RWPE2 (cell line): ENCODE measurements around the gene ADGRG1.

Experiments used
- ATAC-seq: fragments of 200-7000 bp; cut with Tn5 transposase; 3 replicates; pipeline ENCODE4 v1.9.1; 2021; ENCODE audit warnings: low read depth
- DNase-seq: peaks from one replicate; pipeline ENCODE4 v3.0.0-alpha.2; 2020; ENCODE audit warnings: low spot score
- H3K27ac ChIP-seq: fragments of 450-650 bp; 2 replicates; pipeline ENCODE4 v1.5.1; 2017; ENCODE audit warnings: mild to moderate bottlenecking; ENCODE audit not compliant: poor library complexity, severe bottlenecking
- H3K27me3 ChIP-seq: fragments of 250-450 bp; sonication (Bioruptor Pico); 2 replicates; pipeline ENCODE4 v1.5.1; 2021; ENCODE audit warnings: mild to moderate bottlenecking, moderate library complexity; ENCODE audit not compliant: insufficient read depth, poor library complexity, severe bottlenecking
- H3K36me3 ChIP-seq: fragments of 250-450 bp; sonication (Bioruptor Pico); 2 replicates; pipeline ENCODE4 v1.5.1; 2020; ENCODE audit warnings: low read depth, mild to moderate bottlenecking, moderate library complexity
- H3K4me1 ChIP-seq: fragments of 250-450 bp; sonication (Bioruptor Pico); 2 replicates; pipeline ENCODE4 v1.5.1; 2021; ENCODE audit warnings: mild to moderate bottlenecking, moderate library complexity; ENCODE audit not compliant: insufficient read depth, poor library complexity, severe bottlenecking
- H3K4me3 ChIP-seq: fragments of 250-450 bp; sonication (Bioruptor Pico); 2 replicates; pipeline ENCODE4 v1.5.1; 2021; ENCODE audit warnings: mild to moderate bottlenecking, moderate library complexity; ENCODE audit not compliant: severe bottlenecking
- H3K9me3 ChIP-seq: fragments of 250-450 bp; sonication (Bioruptor Pico); 2 replicates; pipeline ENCODE4 v1.5.1; 2021; ENCODE audit warnings: mild to moderate bottlenecking, moderate library complexity; ENCODE audit not compliant: severe bottlenecking
- TF ChIP-seq, protein P1 (sequence below): fragments of 450-650 bp; IDR thresholded peaks from one replicate; pipeline ENCODE4 v1.5.1; 2017; ENCODE audit warnings: mild to moderate bottlenecking, moderate library complexity; ENCODE audit not compliant: poor library complexity, severe bottlenecking

Gene ADGRG1

DNA sequence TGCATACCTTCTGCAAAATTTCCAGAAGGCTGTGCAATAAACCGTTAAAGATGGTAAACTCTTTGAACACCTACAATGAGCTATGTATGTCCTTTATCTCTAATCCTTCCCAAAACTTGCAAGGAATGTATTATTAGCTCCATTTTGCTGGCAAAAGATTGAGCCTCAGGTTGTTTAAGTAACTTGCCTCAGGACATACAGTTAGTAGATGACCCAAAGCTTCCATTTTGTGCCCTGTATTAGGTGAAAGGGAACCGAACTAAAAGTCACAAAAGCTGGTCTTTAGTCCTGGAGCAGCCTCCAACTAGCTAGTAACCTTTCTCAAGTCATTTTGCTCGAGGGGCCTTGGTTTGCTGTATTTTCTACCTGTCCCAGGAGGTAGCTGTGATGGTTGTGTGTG lies 44.0 kb downstream of the ADGRG1 start:
- no peaks in the 10 kb centered on the region for H3K9me3 ChIP-seq
- no peaks in the 10 kb centered on the region for H3K36me3 ChIP-seq
- no peaks in the 10 kb centered on the region for H3K27me3 ChIP-seq
- H3K27ac ChIP-seq = no peak overlapping the region
- ATAC-seq (no peak), DNase-seq (no peak)
- TF ChIP-seq, protein P1, sequence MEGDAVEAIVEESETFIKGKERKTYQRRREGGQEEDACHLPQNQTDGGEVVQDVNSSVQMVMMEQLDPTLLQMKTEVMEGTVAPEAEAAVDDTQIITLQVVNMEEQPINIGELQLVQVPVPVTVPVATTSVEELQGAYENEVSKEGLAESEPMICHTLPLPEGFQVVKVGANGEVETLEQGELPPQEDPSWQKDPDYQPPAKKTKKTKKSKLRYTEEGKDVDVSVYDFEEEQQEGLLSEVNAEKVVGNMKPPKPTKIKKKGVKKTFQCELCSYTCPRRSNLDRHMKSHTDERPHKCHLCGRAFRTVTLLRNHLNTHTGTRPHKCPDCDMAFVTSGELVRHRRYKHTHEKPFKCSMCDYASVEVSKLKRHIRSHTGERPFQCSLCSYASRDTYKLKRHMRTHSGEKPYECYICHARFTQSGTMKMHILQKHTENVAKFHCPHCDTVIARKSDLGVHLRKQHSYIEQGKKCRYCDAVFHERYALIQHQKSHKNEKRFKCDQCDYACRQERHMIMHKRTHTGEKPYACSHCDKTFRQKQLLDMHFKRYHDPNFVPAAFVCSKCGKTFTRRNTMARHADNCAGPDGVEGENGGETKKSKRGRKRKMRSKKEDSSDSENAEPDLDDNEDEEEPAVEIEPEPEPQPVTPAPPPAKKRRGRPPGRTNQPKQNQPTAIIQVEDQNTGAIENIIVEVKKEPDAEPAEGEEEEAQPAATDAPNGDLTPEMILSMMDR = no peak
- H3K4me3 ChIP-seq = no peak overlapping the region
- H3K4me1 ChIP-seq = peaks cover 6% of the 10 kb centered on the region

DNA sequence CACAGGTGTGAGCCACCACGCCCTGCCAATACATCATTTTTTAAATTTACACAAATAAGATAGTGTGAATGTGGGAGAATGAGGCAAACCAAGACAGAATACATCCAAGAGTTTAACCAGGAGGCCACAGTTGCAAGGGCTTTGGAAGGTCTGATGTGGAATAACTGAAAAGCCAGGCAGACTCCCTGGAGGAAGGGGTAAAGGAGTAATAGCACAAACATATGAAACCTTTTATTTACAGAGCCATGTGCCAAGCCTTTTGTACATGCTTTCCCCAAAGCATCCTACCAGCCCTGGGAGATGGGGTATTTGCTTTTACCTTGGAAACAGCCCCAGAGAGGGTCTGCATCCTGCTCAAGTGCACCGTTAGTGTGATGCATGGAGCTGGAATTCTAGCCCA lies 44.4 kb downstream of the ADGRG1 start:
- ATAC-seq (no peak), DNase-seq (no peak)
- Histone ChIP-seq H3K9me3 (no peaks in the 10 kb centered on the region), H3K27ac (no peak overlapping the region), H3K36me3 (no peaks in the 10 kb centered on the region), H3K4me3 (no peak overlapping the region), H3K4me1 (peaks cover 1% of the 10 kb centered on the region), H3K27me3 (no peaks in the 10 kb centered on the region)
- TF ChIP-seq, protein P1 = no peak

DNA sequence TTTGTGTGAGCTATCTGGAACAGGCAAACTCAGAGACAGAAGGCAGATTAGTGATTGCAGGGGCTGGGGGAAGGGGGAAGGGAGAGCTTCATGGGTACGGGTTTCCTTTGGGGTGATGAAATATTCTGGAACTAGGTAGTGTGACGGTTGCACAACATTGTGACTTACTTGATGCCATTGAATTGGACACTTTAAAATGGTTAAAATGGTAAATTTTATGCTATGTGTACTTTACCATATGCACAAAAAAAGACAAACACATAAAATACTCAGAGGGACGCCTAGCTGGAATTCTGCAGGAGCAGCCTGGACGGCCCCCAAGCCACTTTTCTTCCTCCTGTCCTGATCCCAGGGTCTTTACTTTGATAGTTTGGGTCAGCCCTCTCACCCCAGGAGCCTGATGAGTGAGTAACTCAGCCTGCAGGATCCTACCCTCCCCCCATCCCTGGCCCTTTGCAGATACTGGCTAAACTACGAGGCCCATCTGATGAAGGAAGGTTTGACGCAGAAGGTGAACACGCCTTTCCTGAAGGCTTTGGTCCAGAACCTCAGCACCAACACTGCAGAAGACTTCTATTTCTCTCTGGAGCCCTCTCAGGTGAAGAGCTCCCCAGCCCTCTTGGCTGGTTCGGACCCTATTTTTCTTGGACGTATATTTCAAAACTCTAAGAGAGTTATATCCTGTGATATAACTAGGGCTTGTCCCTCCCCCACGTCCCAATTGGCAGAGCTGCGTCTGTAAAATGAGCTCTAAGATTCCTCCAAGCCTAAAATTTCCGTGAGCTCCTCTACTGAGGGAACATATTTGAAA lies 47.5 kb downstream of the ADGRG1 start:
- no peaks in the 10 kb centered on the region for H3K27me3 ChIP-seq
- no peak overlapping the region for H3K27ac ChIP-seq
- TF ChIP-seq, protein P1 = no peak
- DNase-seq = no peak
- H3K9me3 ChIP-seq = no peaks in the 10 kb centered on the region
- no peaks in the 10 kb centered on the region for H3K36me3 ChIP-seq
- H3K4me3 ChIP-seq = no peak overlapping the region
- H3K4me1 ChIP-seq = no peaks in the 10 kb centered on the region
- no peak for ATAC-seq

DNA sequence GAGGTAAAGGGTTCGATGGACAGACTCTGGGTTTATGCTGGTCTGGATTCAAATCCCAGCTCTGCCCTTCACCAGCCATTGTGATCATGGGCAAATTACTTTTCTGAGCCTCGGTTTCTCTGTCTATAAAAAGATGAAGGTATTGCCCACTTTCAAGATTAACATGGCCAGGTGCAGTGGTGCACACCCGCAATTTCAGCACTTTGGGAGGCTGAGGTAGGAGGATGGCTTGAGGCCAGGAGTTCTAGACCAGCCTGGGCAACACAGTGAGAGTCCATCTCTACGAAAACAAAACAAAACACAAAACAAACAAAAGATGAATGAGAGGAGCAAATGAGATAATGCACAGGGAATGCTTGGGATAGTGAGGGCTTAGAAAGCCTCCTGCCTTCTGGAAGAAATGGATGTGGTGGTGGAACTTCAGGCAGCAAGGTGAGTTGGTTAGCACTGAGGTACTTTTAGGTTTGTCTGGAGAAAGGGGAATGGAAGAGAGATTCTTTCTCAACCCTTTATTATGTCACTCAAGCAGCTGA lies 48.2 kb downstream of the ADGRG1 start:
- H3K27me3 ChIP-seq = no peaks in the 10 kb centered on the region
- H3K4me1 ChIP-seq = no peaks in the 10 kb centered on the region
- no peaks in the 10 kb centered on the region for H3K36me3 ChIP-seq
- H3K9me3 ChIP-seq = no peaks in the 10 kb centered on the region
- DNase-seq (no peak), ATAC-seq (no peak)
- no peak overlapping the region for H3K27ac ChIP-seq
- H3K4me3 ChIP-seq = no peak overlapping the region
- TF ChIP-seq, protein P1 = no peak
